ENCODE results near the gene KCNH1.

KCNH1 gene

DNA sequence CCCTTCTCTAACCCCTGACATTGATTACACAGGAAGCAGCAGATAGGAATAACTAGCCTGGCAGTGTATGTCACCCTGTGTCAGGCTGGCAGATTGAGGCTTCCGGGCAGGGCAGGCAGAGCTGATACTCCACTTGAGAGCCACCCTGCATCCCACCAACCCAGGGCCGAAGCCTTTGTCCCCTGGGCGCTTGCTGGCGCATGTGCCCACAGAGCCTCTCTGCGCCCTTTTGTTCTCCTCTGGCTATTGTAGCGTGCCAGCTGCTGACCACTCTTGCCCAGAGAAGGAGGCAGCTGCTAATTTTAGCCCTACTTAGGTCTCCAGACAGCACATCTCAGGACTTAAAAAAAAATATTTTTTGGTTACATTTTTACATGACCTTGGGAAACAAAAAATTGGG, 500.3 kb downstream of the KCNH1 start:
- TF ChIP-seq, protein P1, sequence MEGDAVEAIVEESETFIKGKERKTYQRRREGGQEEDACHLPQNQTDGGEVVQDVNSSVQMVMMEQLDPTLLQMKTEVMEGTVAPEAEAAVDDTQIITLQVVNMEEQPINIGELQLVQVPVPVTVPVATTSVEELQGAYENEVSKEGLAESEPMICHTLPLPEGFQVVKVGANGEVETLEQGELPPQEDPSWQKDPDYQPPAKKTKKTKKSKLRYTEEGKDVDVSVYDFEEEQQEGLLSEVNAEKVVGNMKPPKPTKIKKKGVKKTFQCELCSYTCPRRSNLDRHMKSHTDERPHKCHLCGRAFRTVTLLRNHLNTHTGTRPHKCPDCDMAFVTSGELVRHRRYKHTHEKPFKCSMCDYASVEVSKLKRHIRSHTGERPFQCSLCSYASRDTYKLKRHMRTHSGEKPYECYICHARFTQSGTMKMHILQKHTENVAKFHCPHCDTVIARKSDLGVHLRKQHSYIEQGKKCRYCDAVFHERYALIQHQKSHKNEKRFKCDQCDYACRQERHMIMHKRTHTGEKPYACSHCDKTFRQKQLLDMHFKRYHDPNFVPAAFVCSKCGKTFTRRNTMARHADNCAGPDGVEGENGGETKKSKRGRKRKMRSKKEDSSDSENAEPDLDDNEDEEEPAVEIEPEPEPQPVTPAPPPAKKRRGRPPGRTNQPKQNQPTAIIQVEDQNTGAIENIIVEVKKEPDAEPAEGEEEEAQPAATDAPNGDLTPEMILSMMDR (IDR thresholded peaks at IDR 0.05; ENCODE audit: control insufficient read depth, extremely low read depth, insufficient read depth) = no peak
- DNase-seq (ENCODE audit: low read depth) = no peak
- H3K4me3 ChIP-seq (ENCODE audit: low read depth, low read length) = no peak overlapping the region

DNA sequence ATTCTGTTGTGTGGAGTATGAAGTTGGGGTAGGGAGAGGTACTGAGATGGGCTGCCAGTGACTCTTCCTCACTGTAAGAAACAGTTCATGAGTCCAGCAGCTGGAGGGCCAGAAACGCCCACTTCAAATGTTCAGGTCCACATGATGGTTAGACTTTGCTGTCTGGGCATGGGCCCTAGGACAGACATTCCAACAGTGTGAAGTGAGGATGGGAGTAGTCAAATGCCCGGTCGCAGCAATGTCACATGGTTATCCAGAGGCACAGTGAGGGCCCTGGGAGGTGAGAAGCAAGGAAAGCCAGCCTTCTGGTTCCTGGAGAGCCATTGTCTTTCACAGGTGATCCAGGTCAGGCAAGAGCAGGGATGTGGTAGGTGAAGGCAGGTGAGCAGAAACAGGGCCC, 500.8 kb downstream of the KCNH1 start:
- H3K4me3 ChIP-seq (ENCODE audit: low read depth, low read length) = no peak overlapping the region
- no peak for DNase-seq (ENCODE audit: low read depth)
- TF ChIP-seq, protein P1 (IDR thresholded peaks at IDR 0.05; ENCODE audit: control insufficient read depth, extremely low read depth, insufficient read depth) = no peak

DNA sequence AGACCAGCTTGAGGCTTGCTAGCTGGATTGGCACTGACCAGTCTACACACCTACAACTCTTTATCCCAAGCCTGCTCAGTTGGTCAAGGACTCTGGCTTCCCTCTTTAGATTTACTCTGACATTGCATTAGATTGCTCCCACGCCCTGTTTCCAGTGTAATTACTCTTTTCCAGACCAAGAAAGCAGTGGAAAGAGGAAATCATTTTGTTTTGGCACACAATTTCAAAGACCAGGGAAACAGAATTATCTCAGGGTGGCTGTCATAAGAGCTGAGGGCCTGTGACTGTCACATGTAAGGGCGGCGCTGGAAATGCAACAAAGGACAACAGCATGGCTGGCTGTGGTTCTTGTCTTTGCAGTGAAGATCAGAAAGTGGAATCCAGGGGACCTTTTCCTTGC, 502.5 kb downstream of the KCNH1 start:
- DNase-seq (ENCODE audit: low read depth) = no peak
- TF ChIP-seq, protein P1 (IDR thresholded peaks at IDR 0.05; ENCODE audit: control insufficient read depth, extremely low read depth, insufficient read depth) = no peak
- H3K4me3 ChIP-seq (ENCODE audit: low read depth, low read length) = no peak overlapping the region

DNA sequence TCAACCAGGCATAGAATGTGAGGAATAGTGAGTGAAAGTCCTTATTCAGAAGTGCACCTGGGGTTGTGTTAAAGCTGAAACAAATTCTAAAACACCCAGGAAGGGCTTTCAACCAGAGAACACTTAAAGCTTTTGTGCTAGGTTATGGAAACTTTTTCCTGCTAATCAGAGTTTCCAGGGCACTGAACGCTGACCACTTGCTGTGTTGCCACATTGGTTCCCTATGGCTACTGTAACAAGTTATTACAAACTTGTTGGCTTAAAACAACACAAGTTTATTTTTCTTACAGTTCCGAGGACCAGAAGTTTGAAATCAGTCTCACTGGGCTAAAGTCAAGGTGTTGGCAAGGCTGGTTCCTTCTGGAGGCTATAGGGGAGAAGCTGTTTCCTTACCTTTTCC, 504.7 kb downstream of the KCNH1 start:
- H3K4me3 ChIP-seq (ENCODE audit: low read depth, low read length) = no peak overlapping the region
- TF ChIP-seq, protein P1 (IDR thresholded peaks at IDR 0.05; ENCODE audit: control insufficient read depth, extremely low read depth, insufficient read depth) = no peak
- DNase-seq (ENCODE audit: low read depth) = no peak

DNA sequence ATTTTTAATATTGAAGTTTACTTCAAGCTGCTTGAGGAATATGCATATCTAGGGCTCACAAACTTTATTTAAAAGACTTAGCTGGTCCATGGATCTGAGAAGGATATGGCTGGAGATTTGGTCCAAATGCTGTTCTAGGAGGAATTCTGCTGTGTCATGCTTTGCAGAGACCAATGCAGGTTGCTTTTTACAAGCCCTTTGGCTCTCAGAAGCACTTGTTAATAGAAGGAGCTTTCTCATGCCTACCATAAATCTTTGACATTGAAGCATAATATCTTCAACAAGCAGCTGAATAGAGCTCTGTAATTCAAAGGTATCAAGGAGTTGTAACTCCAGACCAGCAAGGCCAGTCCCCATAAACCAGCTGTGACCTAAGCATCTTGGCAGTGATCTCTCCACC, 506.2 kb downstream of the KCNH1 start:
- TF ChIP-seq, protein P1 (IDR thresholded peaks at IDR 0.05; ENCODE audit: control insufficient read depth, extremely low read depth, insufficient read depth) = no peak
- H3K4me3 ChIP-seq (ENCODE audit: low read depth, low read length) = no peak overlapping the region
- DNase-seq (ENCODE audit: low read depth) = no peak

Measured in LNCaP clone FGC (cell line).